Uterus (tissue), 2 donors: ENCODE data around the gene ACVR1B.

Experiments used
- CTCF ChIP-seq, 4 experiments: fragments of 200-600 bp in 2 of 4; fragments of 450-650 bp in 2 of 4; sonication (generic) in 2 of 4; IDR thresholded peaks; one replicate each; pipeline ENCODE4 v1.5.1; 2016 to 2019; ENCODE audit warnings: antibody characterized with exemption in 4 of 4, mild to moderate bottlenecking in 2 of 4, moderate library complexity in 1 of 4
- POLR2A ChIP-seq, 2 donors: fragments of 450-650 bp; IDR thresholded peaks; one replicate each; pipeline ENCODE4 v1.6.1; 2016; ENCODE audit warnings: antibody characterized with exemption in 2 of 2, mild to moderate bottlenecking in 1 of 2, moderate library complexity in 1 of 2

- TF ChIP-seq CTCF (IDR thresholded peaks at IDR 0.05) (no peak), POLR2A (IDR thresholded peaks at IDR 0.05) (no peak)
Observed at GRCh38 chr12:51942501-51943000, 8.9 kb upstream of the ACVR1B start.
